IMR-90 (cell line): ENCODE measurements around the gene CFAP45. TPM values are rescaled to one million over a fixed set of nuclear protein-coding genes. Genes with fewer than 3 reads are reported as not detected.

Source experiments
- ATAC-seq: fragments of 200-7000 bp; cut with Tn5 transposase; 2 replicates; pipeline ENCODE4 v1.9.1; 2020; ENCODE audit warnings: low read depth, mild to moderate bottlenecking, moderate library complexity
- BruUV-seq: library from RNA; stranded (reverse); fragments of 400-500 nt; replicated peaks from 2 replicates; lab custom pipeline; 2021; lab: Mats Ljungman, UMichigan
- CTCF ChIA-PET: fragments of 300-600 bp; formaldehyde crosslinking; extraction: SDS; loops from one replicate; lab custom pipeline; 2021; ENCODE audit warnings: antibody characterized with exemption; lab: Yijun Ruan, JAX
- POLR2A ChIA-PET: fragments of 300-600 bp; sonication (Branson Sonifier 250); formaldehyde crosslinking; loops from one replicate; lab custom pipeline; 2022; ENCODE audit warnings: antibody characterized with exemption; ENCODE audit not compliant: unreplicated experiment; lab: Charles Lee
- DNase-seq: peaks from one replicate; pipeline ENCODE4 v3.0.0; 2013
- H2AFZ ChIP-seq: replicated peaks from 2 replicates; pipeline ENCODE3; 2013; ENCODE audit warnings: low read length, mild to moderate bottlenecking; ENCODE audit not compliant: poor library complexity
- H2AK5ac ChIP-seq: 2 replicates; pipeline ENCODE4 v1.6.1; 2013; ENCODE audit warnings: low read depth, low read length, inconsistent platforms
- H2AK9ac ChIP-seq: replicated peaks from 2 replicates; pipeline ENCODE3; 2013; ENCODE audit warnings: mild to moderate bottlenecking, low read depth, low read length, moderate library complexity; ENCODE audit not compliant: poor library complexity
- H2BK120ac ChIP-seq: 2 replicates; pipeline ENCODE4 v1.6.1; 2013; ENCODE audit warnings: low read depth, low read length, inconsistent platforms
- H2BK15ac ChIP-seq: 3 replicates; pipeline ENCODE4 v1.6.1; 2013; ENCODE audit warnings: low read depth, low read length, inconsistent platforms
- H2BK20ac ChIP-seq: 2 replicates; pipeline ENCODE4 v1.6.1; 2013; ENCODE audit warnings: low read depth, mild to moderate bottlenecking, inconsistent platforms, low read length, moderate library complexity
- H2BK5ac ChIP-seq: 2 replicates; pipeline ENCODE4 v1.6.1; 2013; ENCODE audit warnings: mild to moderate bottlenecking, low read depth, low read length, inconsistent platforms; ENCODE audit not compliant: poor library complexity, severe bottlenecking
- H3K14ac ChIP-seq: replicated peaks from 2 replicates; pipeline ENCODE4 v1.6.1; 2013; ENCODE audit warnings: low read depth, low read length, inconsistent platforms
- H3K18ac ChIP-seq: 2 replicates; pipeline ENCODE4 v1.6.1; 2013; ENCODE audit warnings: low read depth, low read length, control low read depth
- H3K23ac ChIP-seq: 2 replicates; pipeline ENCODE4 v1.6.1; 2013; ENCODE audit warnings: low read depth, low read length, inconsistent platforms
- H3K27ac ChIP-seq: 2 replicates; pipeline ENCODE4 v1.5.1; 2013; ENCODE audit warnings: mild to moderate bottlenecking, control low read depth, low read length; ENCODE audit not compliant: insufficient read depth
- H3K27me3 ChIP-seq: 2 replicates; pipeline ENCODE4 v1.6.1; 2013; ENCODE audit warnings: low read length; ENCODE audit not compliant: control insufficient read depth, insufficient read depth
- H3K36me3 ChIP-seq: 2 replicates; pipeline ENCODE4 v1.6.1; 2013; ENCODE audit warnings: low read length, mixed read lengths; ENCODE audit not compliant: control insufficient read depth, insufficient read depth
- H3K4ac ChIP-seq: 2 replicates; pipeline ENCODE4 v1.6.1; 2013; ENCODE audit warnings: low read depth, low read length, inconsistent platforms
- H3K4me1 ChIP-seq: 2 replicates; pipeline ENCODE4 v1.6.1; 2013; ENCODE audit warnings: low read length, mixed read lengths; ENCODE audit not compliant: control insufficient read depth, insufficient read depth
- H3K4me2 ChIP-seq: 2 replicates; pipeline ENCODE4 v1.6.1; 2013; ENCODE audit warnings: low read depth, mild to moderate bottlenecking, control low read depth, low read length, moderate library complexity
- H3K4me3 ChIP-seq: 2 replicates; pipeline ENCODE4 v1.5.1; 2013; ENCODE audit warnings: low read depth, mild to moderate bottlenecking, control low read depth, low read length, moderate library complexity; ENCODE audit not compliant: insufficient read depth
- H3K56ac ChIP-seq: 2 replicates; pipeline ENCODE4 v1.6.1; 2013; ENCODE audit warnings: low read length, inconsistent platforms; ENCODE audit not compliant: insufficient read depth; ENCODE audit errors: extremely low read depth
- H3K79me1 ChIP-seq, 2 experiments: 2 replicates each; pipeline ENCODE4 v1.6.1; 2013; ENCODE audit warnings: low read length in 2 of 2, inconsistent platforms in 1 of 2, low read depth in 1 of 2
- H3K9ac ChIP-seq: 2 replicates; pipeline ENCODE4 v1.6.1; 2013; ENCODE audit warnings: low read depth, low read length, control low read depth
- H3K9me1 ChIP-seq: 2 replicates; pipeline ENCODE4 v1.6.1; 2013; ENCODE audit warnings: low read length, inconsistent platforms; ENCODE audit not compliant: insufficient read depth
- H3K9me3 ChIP-seq: 2 replicates; pipeline ENCODE4 v1.6.1; 2013; ENCODE audit warnings: low read length; ENCODE audit not compliant: control insufficient read depth, insufficient read depth
- H4K20me1 ChIP-seq: 2 replicates; pipeline ENCODE4 v1.6.1; 2013; ENCODE audit warnings: low read length, inconsistent platforms; ENCODE audit not compliant: insufficient read depth
- H4K5ac ChIP-seq: 2 replicates; pipeline ENCODE4 v1.6.1; 2013; ENCODE audit warnings: mild to moderate bottlenecking, low read depth, low read length, control low read depth
- H4K8ac ChIP-seq, 2 experiments: 2 replicates each; pipeline ENCODE4 v1.6.1; 2013; ENCODE audit warnings: low read depth in 2 of 2, low read length in 2 of 2, control low read depth in 1 of 2, inconsistent platforms in 1 of 2
- H4K91ac ChIP-seq: 2 replicates; pipeline ENCODE4 v1.6.1; 2013; ENCODE audit warnings: low read depth, low read length, inconsistent platforms; ENCODE audit not compliant: insufficient read depth
- CEBPB ChIP-seq: IDR thresholded peaks from 2 replicates; pipeline ENCODE4 v1.6.1; 2012; ENCODE audit warnings: low read depth, low read length, improper control_type of control experiment
- MAZ ChIP-seq: IDR thresholded peaks from 2 replicates; pipeline ENCODE4 v1.6.1; 2012; ENCODE audit warnings: low read depth, mild to moderate bottlenecking, low read length, improper control_type of control experiment, moderate library complexity, borderline replicate concordance
- NFE2L2 ChIP-seq: fragments of 150-350 bp; IDR thresholded peaks from 2 replicates; pipeline ENCODE4 v1.6.1; 2016; ENCODE audit warnings: low read depth, mild to moderate bottlenecking, low read length
- USF2 ChIP-seq: fragments of 150-350 bp; IDR thresholded peaks from 2 replicates; pipeline ENCODE4 v1.6.1; 2017; ENCODE audit warnings: mild to moderate bottlenecking, antibody characterized with exemption, low read length, low read depth
- WGBS, 2 experiments: methylation state at CpG; one replicate each; pipeline versions ENCODE4 v1.1.5 to v1.1.7; 2013; ENCODE audit warnings: missing lambda C conversion rate in 2 of 2; ENCODE audit not compliant: insufficient read length in 1 of 2; ENCODE audit errors: extremely low coverage in 2 of 2; 5-methylcytosine and 5-hydroxymethylcytosine counted together
- dilution Hi-C: fragments of 300-500 bp; cut with HindIII; formaldehyde crosslinking; loops from one replicate; pipeline ENCODE4 v1.14.3; 2018; ENCODE audit warnings: low sequenced_read_pairs; ENCODE audit not compliant: unreplicated experiment
- in situ Hi-C: fragments of 300-500 bp; cut with MboI; formaldehyde crosslinking; loops from 3 replicates; pipeline ENCODE4 v1.14.3; 2019; ENCODE audit warnings: low sequenced_read_pairs, inconsistent platforms, mixed read lengths
- intact Hi-C: fragments of 100-400 bp; cut with micrococcal nuclease; formaldehyde crosslinking; loops from 2 replicates; pipeline ENCODE4 v1.10.0; 2022
- polyA plus RNA-seq, 3 experiments: library from polyadenylated mRNA; depleted of rRNA; stranded (reverse); fragments of >200 nt; gene quantifications; 2 replicates each; pipeline ENCODE4 v1.2.3, GENCODE V29; 2012; ENCODE audit warnings: low replicate concordance in 1 of 3
- total RNA-seq: library from RNA; depleted of rRNA; stranded (reverse); fragments of >200 nt; gene quantifications from 2 replicates; pipeline ENCODE4 v1.2.3, GENCODE V29; 2012

The CFAP45 gene
- total and polyA plus RNA-seq, 2 of the 4 experiments (the other 2 are of a cell fraction), result 0.51 to 0.72 TPM

DNA sequence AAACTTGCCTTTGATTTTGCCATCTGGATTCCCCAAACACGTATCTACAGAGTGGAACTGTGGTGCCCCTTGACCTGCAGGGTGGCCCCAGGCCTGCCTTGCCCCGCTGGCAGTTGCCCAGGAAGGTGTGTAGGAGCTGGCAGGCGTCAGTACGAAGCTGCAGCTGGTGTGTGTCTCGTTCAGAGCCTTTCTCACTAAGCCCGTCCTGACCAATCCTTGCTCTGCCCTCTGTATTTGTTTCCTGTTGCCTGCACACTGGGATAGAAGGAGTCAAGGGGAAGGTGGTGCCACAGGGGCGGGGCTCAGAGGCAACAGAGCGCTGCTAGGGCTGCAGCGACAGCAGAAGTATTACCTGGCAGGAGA lies 32.3 kb downstream of the CFAP45 start:
- POLR2A ChIA-PET, result no interaction called here
- 22% methylated on average over 4 of the region's 9 CpGs; no CpG with 5 or more reads in 1 of the 2 experiments for WGBS, 2 experiments
- no peak overlapping the region for H3K4me2 ChIP-seq

More for the DNA sequence above, 32.3 kb downstream of the CFAP45 start:
- H2BK15ac ChIP-seq, result no peak overlapping the region
- H4K91ac ChIP-seq, result no peak overlapping the region
- H3K56ac ChIP-seq, result no peak overlapping the region
- peaks cover 8% of the 10 kb centered on the region for H3K4me1 ChIP-seq
- no peak for DNase-seq
- H3K9ac ChIP-seq, result no peak overlapping the region
- dilution Hi-C loops, result no loop called here
- H4K8ac ChIP-seq, result no peak overlapping the region
- H3K18ac ChIP-seq, result no peak overlapping the region
- in situ Hi-C loops, result no loop called here
- H3K14ac ChIP-seq, result no peak overlapping the region
- no peak overlapping the region for H3K4ac ChIP-seq
- CTCF ChIA-PET, result no interaction called here
- H2BK5ac ChIP-seq, result no peak overlapping the region
- intact Hi-C loops, result no loop called here
- H2BK20ac ChIP-seq, result no peak overlapping the region
- H2AK9ac ChIP-seq, result no peak overlapping the region
- BruUV-seq, result no TSS peak
- H4K5ac ChIP-seq, result no peak overlapping the region
- no peaks in the 10 kb centered on the region for H3K9me1 ChIP-seq
- H3K23ac ChIP-seq, result no peak overlapping the region
- no peaks in the 10 kb centered on the region for H3K36me3 ChIP-seq
- H3K27me3 ChIP-seq, result no peaks in the 10 kb centered on the region
- H3K9me3 ChIP-seq, result no peaks in the 10 kb centered on the region
- H3K27ac ChIP-seq, result no peak overlapping the region
- peak overlapping the region; percentile 65 for H2AFZ ChIP-seq
- peak; percentile 24; the same call in 1 of the 2 replicates for ATAC-seq
- no peak overlapping the region for H2BK120ac ChIP-seq
- no peak for TF ChIP-seq CEBPB
- no peak for TF ChIP-seq MAZ
- no peak for TF ChIP-seq USF2
- no peak for TF ChIP-seq NFE2L2
- H3K4me3 ChIP-seq, result no peak overlapping the region
- H4K20me1 ChIP-seq, result no peaks in the 10 kb centered on the region
- H2AK5ac ChIP-seq, result no peak overlapping the region
- H3K79me1 ChIP-seq, result no peaks in the 10 kb centered on the region
